ENCODE measurements around the gene ZNF598.
"Not testable (repeated sequence)": the region's sequence is repeated elsewhere in the genome, so short reads cannot be mapped to it uniquely, and the experiment has no call there.

Gene ZNF598

GRCh38 chr16:1977875-1978268 lies 31.7 kb downstream of the ZNF598 start:
- no peak for DNase-seq (ENCODE audit: low read depth, low spot score)

DNA sequence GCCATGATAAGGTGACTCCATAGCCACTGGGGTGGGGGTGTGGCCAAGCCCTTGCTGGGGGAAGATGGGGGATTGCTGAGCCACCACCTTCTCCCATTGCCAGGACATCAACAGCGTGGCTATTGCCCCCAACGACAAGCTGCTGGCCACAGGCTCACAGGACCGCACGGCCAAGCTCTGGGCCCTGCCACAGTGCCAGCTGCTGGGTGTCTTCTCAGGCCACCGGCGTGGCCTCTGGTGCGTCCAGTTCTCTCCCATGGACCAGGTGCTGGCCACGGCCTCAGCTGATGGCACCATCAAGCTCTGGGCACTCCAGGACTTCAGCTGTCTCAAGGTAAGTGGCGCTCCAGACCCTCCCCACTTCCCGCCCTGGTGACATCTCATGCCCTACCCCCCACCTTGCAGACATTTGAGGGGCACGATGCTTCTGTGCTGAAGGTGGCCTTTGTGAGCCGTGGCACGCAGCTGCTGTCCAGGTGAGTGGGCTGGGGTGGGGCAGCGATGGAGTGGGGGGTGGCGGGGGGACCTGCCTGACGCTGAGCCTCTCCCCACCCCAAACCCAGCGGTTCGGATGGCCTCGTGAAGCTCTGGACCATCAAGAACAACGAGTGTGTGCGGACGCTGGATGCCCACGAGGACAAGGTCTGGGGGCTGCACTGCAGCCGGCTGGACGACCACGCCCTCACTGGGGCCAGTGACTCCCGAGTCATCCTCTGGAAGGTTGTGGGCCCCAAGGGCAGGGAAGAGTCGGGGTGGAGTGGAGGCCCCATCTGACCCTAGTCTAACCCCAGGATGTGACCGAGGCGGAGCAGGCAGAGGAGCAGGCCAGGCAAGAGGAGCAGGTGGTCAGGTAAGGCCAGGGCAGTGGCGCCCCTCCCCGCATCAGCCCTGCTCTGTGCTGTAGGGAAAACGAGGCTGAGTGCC lies 32.4 kb downstream of the ZNF598 start:
- no peak for DNase-seq (ENCODE audit: low read depth, low spot score)

DNA sequence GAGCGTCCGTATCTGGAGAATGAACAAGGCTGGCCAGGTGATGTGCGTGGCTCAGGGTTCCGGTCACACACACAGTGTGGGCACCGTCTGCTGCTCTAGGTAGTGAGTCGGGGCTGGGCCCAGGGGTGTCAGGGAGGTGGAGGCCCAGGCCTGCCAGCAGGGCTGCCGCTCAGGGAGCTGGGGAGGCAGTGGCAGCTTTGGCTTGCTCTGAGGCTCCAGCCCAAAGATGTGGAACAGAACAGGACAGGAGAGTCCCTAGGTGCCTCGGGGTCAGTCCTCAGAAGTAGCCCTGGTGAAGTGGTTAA lies 33.5 kb downstream of the ZNF598 start:
- DNase-seq (ENCODE audit: low read depth, low spot score) = no peak

DNA sequence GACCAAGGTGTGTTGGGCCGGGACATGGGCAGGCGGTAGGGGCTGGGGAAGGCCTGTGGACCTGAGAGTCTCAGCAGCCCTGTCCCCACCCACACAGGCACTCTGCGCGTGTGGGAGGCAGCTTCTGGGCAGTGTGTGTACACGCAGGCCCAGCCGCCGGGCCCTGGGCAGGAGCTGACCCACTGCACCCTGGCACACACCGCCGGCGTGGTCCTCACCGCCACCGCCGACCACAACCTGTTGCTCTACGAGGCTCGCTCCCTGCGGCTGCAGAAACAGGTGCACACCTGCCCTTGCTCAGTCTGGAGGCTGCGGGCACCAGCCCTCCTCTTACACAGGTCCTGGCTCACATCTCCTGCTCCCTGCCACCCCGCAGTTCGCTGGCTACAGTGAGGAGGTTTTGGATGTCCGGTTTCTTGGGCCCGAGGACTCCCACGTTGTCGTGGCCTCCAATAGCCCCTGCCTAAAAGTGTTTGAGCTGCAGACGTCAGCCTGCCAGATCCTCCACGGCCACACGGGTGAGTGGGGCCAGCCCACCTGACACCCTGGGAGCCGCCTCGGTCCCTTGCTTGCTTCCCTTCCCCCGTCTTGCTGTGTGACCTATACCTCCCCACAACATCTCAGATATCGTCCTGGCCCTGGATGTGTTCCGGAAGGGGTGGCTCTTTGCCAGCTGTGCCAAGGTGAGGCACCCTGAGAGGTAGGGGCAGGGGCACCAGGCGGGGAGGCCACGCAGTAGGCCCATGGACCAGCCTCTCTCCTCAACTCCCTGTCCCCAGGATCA lies 34.0 kb downstream of the ZNF598 start:
- DNase-seq (ENCODE audit: low read depth, low spot score) = no peak

GRCh38 chr16:1974157-1975070 lies 35.2 kb downstream of the ZNF598 start:
- DNase-seq (ENCODE audit: low read depth, low spot score) = no peak

- no peak for DNase-seq (ENCODE audit: low read depth, low spot score)
These were observed 36.0 kb downstream of the ZNF598 start for GRCh38 chr16:1973461-1974156.

DNA sequence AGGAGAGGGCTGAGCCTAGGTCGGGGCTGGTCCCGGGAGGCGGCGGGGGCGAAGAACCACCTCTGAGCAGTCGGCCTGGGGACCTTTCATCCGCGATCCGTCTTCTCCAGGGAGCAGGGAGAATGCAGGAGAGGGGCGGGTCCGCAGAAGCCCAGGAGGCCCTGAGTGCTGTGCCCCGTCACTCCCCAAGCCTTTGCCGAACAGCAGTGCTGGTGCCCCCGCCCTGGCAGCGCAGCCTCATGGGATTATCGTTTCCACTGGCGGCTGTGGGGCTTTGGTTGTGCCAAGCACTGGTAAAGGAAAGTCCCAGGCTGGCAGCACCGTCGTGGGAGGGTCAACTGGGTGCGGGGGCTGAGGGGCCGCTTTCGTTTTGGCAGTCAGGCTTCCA lies 37.1 kb downstream of the ZNF598 start:
- no peak for DNase-seq (ENCODE audit: low read depth, low spot score)

DNA sequence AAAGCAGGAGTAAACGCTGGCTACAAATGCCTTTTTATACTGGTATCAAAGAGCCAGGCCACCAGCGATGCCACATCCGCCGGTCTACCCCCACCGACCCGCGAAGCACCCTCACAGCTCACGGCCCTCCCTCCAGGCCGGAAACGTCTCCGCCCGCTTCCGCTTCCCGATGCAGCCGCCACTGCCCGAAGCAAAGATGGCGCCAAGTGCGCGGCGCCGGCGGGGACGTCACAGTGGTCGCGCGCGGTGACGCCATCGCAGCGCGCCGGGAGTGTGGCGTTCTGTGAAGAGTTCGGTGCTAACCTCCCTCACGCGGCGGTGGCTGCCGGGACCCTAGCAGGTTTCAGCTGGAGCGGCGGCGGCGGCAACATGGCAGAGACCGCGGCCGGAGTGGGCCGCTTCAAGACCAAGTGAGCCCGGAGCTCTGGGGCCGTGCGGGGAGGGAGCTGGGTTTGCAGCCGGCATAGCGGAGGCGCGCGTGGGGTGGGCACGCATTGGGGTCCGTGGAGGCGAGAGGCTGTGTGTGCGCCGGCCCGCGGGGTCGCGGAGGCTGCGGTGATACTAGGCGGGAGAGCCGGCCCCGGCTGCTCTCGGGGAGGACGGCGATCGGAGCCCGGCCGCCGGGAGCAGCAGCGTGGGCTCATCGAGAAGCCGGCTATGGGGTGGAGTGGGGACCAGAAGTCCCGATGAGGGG lies 37.7 kb downstream of the ZNF598 start, which contains the start of gene TBL3:
Gene TBL3 (plus strand): TSS at position 258 of the 694 bp plus-strand sequence. CDS start 112 bp downstream, at position 370.
- DNase-seq (ENCODE audit: low read depth, low spot score) = peak; percentile 99

DNA sequence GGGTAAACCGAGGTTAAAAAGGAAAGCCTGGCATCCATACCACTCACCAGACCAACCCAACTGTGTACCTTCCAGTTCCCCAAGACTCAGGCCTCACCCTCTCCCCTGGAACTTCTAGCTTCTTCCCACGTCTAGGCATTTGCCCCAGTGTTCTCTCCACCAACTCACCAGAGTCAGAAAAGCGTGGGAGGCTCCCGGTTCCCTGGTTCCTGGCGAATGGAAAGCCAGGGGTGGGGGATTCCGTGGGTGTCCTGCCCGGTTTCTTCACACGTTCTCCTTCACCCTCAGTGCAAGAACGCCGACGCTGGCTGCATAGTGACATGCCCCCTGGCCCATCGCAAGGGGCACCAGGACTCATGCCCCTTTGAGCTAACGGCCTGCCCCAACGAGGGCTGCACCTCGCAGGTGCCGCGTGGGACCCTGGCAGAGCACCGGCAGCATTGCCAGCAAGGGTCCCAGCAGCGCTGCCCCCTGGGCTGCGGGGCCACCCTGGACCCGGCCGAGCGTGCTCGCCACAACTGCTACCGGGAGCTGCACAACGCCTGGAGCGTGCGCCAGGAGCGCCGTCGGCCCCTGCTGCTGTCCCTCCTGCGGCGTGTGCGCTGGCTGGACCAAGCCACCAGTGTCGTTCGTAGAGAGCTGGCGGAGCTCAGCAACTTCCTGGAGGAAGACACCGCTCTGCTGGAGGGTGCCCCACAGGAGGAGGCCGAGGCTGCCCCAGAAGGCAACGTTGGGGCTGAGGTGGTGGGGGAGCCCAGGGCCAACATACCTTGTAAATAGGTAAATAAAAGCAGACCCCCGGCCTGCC lies 41.3 kb downstream of the ZNF598 start:
- no peak for DNase-seq (ENCODE audit: low read depth, low spot score)

DNA sequence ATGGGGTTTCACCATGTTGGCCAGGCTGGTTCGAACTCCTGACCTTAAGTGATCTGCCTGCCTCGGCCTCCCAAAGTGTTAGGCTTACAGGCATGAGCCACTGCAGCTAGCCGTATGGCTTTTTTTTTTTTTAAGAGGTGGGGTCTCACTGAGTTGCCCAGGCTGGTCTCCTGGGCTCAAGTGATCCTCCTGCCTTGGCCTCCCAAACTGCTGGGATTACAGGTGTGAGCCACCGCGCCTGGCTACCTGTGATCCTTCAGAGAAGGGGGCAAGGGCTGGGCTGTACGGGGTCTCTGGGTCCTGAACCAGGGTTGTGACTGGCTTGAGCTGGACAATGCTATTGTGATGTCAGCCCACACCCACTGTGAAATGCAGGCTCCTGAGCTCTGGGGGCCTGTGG lies 43.2 kb downstream of the ZNF598 start, which contains the start of gene RNF151:
Gene RNF151 (plus strand): TSS at position 397 of the 400 bp plus-strand sequence. CDS start 26 bp downstream, outside the sequence.
- DNase-seq (ENCODE audit: low read depth, low spot score) = no peak

DNA sequence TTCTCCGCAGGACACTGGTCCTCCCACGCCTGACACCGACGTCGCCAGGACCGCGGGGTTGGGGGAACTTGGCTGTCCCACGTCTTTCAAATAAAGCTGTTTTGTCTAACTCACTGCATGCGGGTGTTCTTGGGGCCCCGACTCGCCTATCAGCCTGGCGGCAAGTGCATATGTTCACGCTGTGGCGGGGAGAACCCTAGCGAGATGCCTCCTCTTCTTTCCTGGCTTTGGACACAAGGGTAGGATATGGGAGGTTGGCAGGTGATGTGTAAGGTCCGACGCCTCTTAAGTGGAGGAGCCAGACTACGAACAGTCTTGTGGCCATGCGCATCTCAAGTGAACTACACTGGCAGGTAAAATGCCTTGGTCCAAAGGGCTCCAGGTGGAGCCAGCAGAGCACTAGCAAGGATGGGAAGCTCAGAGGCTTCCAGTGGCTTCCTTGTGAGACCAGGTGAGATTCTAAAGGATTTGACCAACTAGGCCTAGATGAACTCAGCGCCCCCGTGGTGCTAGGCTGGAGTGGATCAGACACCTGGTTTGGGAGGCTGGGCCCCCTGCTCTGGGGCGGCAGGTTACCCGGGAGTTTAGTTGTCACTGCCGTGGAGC lies 44.1 kb downstream of the ZNF598 start:
- DNase-seq (ENCODE audit: low read depth, low spot score) = no peak

DNA sequence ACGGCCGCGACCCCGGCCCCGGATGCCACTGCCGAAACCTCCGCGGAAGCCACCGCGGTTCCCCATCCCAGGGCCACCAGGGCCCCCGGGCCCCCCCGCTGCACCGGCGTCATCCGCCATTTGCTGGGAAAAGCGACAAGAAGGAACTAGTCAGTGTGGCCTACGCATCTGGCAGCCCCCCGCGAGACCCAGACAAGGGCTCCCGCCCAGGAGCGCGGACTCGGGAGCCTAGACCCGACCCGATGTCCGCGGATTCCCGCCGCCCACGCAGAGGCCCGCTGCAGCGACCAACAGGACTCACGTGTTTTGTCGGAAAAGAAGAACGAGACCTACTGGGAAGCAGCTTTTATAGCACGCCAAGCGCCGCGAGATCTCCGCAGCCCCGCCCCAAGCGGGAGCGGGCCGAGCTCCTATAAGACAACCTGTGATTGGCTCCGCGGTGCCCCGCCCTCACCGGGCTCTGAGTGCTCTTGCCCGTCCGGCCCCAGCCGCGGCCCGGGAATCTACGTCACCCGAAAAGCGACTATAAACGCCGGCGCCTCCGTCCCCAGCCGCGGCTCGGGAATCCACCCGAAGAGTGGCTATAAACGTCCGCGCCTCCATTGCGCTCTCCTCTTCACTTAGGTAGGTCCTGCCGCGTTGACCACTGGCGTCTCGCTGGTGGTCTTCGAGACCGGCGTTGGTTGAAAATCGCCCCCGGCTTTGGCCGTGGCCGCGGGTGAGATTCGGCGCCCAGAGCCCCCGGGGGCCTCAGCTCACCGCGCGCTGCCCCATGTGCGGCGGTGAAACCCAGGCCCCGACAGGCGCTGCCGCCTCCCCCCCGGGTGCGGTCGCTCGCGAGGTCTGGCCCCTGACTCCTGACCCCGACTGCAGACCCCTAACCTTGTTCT lies 44.9 kb downstream of the ZNF598 start, which contains the start of gene RPS2:
Gene RPS2 (minus strand): TSS at position 321 of the 890 bp plus-strand sequence. CDS start 201 bp downstream, at position 120.
- DNase-seq (ENCODE audit: low read depth, low spot score) = peak; percentile 99

DNA sequence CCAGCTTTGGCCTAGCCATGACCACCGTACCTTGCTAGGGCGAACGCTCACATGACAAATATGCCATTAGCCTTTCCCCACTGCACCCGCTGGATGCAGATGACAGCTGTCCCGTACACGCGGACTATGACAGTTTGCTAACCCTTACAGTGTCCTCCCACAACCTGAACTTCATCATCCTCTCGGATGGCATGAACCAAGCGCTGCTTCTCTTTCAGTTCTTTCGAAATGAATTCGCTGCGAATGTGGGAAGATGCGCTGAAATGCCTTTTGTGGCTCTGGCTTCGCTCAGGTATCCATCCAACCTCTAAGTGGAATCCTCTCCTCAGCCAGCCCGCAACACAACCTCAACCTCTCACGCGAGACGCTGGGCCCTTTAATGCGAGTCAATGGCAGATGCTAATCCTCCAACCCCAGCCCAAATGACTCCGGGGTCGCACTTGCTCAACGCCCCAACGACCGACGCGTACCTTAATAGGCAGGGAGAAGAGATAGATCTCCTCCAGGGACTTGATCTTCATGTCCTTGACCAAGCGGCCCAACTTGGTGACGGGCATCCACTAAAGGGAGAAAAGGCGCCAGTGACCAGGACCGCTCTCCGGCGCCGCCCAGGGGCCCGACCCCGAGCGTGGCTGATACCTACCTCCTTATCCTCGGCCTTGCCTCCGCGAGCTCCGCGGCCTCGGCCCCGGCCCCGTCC lies 45.7 kb downstream of the ZNF598 start:
- peak; percentile 58 for DNase-seq (ENCODE audit: low read depth, low spot score)

DNA sequence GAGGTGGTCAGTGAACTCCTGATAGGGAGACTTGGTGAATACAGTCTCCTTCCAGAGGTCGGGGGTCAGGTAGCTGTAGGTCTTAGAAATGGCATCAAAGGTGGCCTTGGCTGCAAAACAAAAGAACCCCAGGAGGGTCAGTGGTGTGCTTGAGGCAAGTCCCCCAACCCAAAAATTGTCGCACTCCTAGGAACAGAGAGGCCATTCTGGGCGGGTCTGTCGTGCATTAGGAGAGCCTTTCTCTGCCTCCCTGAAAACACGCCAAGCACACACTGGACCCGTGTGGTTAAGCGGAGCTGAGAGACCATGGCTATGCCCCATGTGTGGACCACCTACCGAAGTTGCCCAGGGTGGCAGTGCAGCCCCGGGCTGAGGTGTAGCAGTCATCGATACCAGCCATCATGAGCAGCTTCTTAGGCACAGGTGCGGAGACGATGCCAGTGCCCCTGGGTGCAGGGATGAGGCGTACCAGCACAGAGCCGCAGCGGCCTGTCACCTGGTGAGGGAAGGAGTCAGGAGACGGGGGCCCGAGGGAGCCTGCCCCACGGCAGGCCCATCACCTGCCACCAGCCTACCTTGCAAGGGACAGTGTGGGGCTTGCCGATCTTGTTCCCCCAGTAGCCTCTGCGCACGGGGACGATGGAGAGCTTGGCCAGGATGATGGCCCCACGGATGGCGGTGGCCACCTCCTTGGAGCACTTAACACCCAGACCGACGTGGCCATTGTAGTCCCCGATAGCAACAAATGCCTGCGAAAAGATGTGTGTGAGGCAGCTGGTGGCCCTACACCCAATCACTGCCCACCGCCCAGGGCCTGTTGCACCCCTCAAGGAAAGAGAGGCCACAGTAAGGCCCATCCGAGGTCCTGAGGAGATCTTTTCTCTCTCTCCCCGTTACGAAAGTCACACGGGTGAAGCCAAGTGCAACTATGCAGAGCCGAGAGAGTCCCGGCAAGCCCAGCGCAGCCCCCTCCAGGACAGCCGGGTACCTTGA lies 47.2 kb downstream of the ZNF598 start:
- DNase-seq (ENCODE audit: low read depth, low spot score) = not testable (repeated sequence)

GRCh38 chr16:1961651-1962067 lies 48.0 kb downstream of the ZNF598 start:
- no peak for DNase-seq (ENCODE audit: low read depth, low spot score)
